G401 (cell line): ENCODE results near the gene PIK3R5. TPM values are rescaled to one million over a fixed set of nuclear protein-coding genes. Genes with fewer than 3 reads are reported as not detected.

Experiments used
- DNase-seq: peaks from one replicate; pipeline ENCODE4 v3.0.0-alpha.2; 2015; ENCODE audit warnings: low spot score
- in situ Hi-C: cut with HindIII; loops from 2 replicates; pipeline ENCODE4 v1.10.0; 2016; ENCODE audit warnings: low sequenced_read_pairs, mixed read lengths
- total RNA-seq: library from RNA; depleted of rRNA; stranded (reverse); fragments of >200 nt; shearing (Covaris generic); gene quantifications from 2 replicates; pipeline ENCODE4 v1.2.3, GENCODE V29; 2014

Gene PIK3R5
- total RNA-seq, 1 experiment from 2014 or later, result 0.07 TPM

GRCh38 chr17:8844229-8845218, 121.0 kb downstream of the PIK3R5 start:
- in situ Hi-C loops, result no loop called here
- no peak for DNase-seq

- no peak for DNase-seq
- in situ Hi-C loops, result no loop called here
These were observed 122.2 kb downstream of the PIK3R5 start for GRCh38 chr17:8843344-8843743.

GRCh38 chr17:8841844-8842243, 123.7 kb downstream of the PIK3R5 start:
- in situ Hi-C loops, result no loop called here

GRCh38 chr17:8839410-8839935, 126.0 kb downstream of the PIK3R5 start:
- DNase-seq, result no peak
- in situ Hi-C loops, result no loop called here

More at GRCh38 chr17:8841844-8842243, 123.7 kb downstream of the PIK3R5 start:
- no peak for DNase-seq

GRCh38 chr17:8838551-8839095, 126.9 kb downstream of the PIK3R5 start:
- no peak for DNase-seq
- in situ Hi-C loops, result no loop called here

GRCh38 chr17:8837563-8838075, 127.9 kb downstream of the PIK3R5 start:
- DNase-seq, result no peak

GRCh38 chr17:8836821-8837562, 128.5 kb downstream of the PIK3R5 start:
- in situ Hi-C loops, result no loop called here
- no peak for DNase-seq

More at GRCh38 chr17:8837563-8838075, 127.9 kb downstream of the PIK3R5 start:
- in situ Hi-C loops, result no loop called here

- in situ Hi-C loops, result no loop called here
- no peak for DNase-seq
These were observed 129.7 kb downstream of the PIK3R5 start for GRCh38 chr17:8835631-8836364.

- no peak for DNase-seq
- in situ Hi-C loops, result no loop called here
These were observed 130.4 kb downstream of the PIK3R5 start for GRCh38 chr17:8835106-8835505.

GRCh38 chr17:8832711-8833352, 132.7 kb downstream of the PIK3R5 start:
- DNase-seq, result no peak
- in situ Hi-C loops, result no loop called here

- DNase-seq, result no peak
- in situ Hi-C loops, result no loop called here
These were observed 134.2 kb downstream of the PIK3R5 start for GRCh38 chr17:8831234-8831849.

- DNase-seq, result no peak
- in situ Hi-C loops, result no loop called here
These were observed 135.4 kb downstream of the PIK3R5 start for GRCh38 chr17:8830141-8830540.

GRCh38 chr17:8829036-8829941, 136.2 kb downstream of the PIK3R5 start:
- in situ Hi-C loops, result no loop called here
- no peak for DNase-seq
